Fibroblast of the aortic adventitia (primary cell): ENCODE results near the gene CBARP. TPM values are rescaled to one million over a fixed set of nuclear protein-coding genes. Genes with fewer than 3 reads are reported as not detected.

Experiments
- DNase-seq: peaks from one replicate; pipeline ENCODE4 v3.0.0-alpha.2; 2010; ENCODE audit warnings: low read depth
- H3K4me3 ChIP-seq: 2 replicates; pipeline ENCODE4 v1.5.1; 2011; ENCODE audit warnings: low read depth, mild to moderate bottlenecking, control low read depth, low read length, moderate library complexity
- total RNA-seq: library from RNA; depleted of rRNA; stranded (reverse); fragments of >200 nt; gene quantifications from 2 replicates; pipeline ENCODE4 v1.2.3, GENCODE V29; 2012; ENCODE audit warnings: low replicate concordance
- TF ChIP-seq, protein P1 (sequence below): IDR thresholded peaks from 2 replicates; pipeline ENCODE4 v1.5.1; 2011; ENCODE audit warnings: mild to moderate bottlenecking, low read length, control low read depth, inconsistent platforms; ENCODE audit not compliant: insufficient read depth

Gene CBARP
- total RNA-seq, 1 donor = 3.1 TPM

DNA sequence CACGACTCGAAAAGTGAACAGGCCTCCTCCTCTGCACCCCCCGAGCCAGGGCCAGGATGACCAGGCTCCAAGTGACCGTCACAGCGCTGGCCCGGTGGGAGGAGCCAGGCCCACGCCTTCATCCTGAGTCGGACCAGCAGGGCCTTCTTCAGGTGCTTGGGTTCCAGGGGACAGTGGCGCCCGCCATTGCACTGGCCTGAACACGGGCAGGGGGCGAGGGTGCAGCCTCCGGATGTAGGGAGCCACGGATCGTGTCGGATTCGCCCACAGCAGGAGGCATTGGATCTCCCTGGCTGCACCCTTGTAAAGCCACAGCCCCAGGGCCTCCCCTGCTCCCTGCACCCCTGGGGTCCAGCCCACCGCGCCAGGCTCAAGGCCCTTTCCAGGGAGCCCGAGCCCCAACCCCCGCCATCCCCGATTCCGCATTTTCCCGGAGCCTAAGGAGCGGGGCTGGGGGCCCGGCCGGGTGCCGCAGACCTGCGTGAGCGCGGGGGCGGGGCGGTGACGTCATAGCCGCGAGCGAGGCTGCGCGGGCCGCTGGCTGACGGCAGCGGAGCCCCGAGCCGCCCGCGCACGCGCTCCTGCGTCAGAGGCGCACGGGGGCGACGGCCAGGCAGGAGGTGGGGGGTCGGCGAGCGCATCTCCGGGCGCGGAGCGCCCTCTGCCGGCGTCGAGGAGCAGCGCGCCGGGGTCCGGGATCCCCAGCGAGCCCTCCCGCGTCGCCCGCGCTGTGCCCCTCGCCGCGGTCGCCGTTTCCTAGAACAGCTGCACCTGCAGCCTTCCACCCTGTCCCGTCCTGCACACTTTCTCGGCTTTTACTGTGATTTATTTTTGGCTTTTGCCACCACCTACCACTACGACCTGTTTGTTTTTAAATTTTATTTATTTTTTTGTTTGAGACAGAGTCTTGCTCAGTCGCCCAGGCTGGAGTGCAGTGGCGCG is 2.3 kb upstream of the CBARP start:
- TF ChIP-seq, protein P1, sequence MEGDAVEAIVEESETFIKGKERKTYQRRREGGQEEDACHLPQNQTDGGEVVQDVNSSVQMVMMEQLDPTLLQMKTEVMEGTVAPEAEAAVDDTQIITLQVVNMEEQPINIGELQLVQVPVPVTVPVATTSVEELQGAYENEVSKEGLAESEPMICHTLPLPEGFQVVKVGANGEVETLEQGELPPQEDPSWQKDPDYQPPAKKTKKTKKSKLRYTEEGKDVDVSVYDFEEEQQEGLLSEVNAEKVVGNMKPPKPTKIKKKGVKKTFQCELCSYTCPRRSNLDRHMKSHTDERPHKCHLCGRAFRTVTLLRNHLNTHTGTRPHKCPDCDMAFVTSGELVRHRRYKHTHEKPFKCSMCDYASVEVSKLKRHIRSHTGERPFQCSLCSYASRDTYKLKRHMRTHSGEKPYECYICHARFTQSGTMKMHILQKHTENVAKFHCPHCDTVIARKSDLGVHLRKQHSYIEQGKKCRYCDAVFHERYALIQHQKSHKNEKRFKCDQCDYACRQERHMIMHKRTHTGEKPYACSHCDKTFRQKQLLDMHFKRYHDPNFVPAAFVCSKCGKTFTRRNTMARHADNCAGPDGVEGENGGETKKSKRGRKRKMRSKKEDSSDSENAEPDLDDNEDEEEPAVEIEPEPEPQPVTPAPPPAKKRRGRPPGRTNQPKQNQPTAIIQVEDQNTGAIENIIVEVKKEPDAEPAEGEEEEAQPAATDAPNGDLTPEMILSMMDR = peak; percentile 64
- DNase-seq = peak; percentile 88
- peak overlapping the region; percentile 51 for H3K4me3 ChIP-seq

- DNase-seq = no peak
- TF ChIP-seq, protein P1 = no peak
These were observed 1.6 kb upstream of the CBARP start for GRCh38 chr19:1239420-1239795.

DNA sequence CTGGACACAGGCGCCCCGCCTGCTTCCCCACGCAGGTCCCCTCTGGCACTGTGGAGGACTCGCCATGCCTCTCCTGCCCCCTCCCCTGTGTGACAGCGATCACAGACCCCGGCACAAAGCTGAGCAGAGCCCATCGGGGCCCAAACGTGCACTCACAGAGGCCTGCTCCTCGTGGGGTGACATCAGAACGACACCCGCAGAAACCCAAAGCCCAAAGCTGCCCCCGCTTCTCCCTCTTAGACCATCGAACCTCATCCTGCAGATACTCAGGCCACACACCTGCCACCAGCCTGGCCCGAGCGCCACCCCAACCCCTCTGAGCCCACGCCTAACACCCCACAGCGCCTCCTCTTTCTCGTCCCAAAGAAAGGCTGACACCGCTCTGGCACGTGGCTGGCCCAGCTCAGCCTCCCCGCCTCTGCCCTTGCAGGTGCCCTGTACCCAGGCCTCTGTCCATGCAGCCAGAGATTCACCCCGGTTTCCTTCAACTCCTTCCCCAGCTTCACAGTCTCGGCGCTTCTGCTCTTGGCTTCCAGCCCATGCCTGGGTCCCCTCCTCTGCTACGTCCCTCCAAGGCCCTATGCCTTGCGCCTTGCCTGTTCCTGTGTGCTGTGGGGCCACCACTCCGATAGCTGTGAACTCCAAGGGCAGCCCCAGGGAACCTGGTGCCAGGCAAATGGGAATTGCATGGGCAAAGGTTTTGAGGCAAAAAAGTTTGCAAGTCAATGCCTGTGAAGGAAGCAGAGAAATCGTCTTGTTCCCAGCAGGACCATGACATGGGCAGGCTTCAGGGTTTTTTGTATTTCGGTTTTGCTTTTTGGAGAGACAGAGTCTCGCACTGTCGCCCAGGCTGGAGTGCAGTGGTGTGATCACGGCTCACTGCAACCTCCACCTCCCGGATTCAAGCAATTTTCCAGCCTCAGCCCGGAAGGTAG is 831 bp upstream of the CBARP start:
- TF ChIP-seq, protein P1 = no peak
- DNase-seq = no peak
- peak overlapping the region; percentile 76 for H3K4me3 ChIP-seq

More at GRCh38 chr19:1239420-1239795, 1.6 kb upstream of the CBARP start:
- no peak overlapping the region for H3K4me3 ChIP-seq

DNA sequence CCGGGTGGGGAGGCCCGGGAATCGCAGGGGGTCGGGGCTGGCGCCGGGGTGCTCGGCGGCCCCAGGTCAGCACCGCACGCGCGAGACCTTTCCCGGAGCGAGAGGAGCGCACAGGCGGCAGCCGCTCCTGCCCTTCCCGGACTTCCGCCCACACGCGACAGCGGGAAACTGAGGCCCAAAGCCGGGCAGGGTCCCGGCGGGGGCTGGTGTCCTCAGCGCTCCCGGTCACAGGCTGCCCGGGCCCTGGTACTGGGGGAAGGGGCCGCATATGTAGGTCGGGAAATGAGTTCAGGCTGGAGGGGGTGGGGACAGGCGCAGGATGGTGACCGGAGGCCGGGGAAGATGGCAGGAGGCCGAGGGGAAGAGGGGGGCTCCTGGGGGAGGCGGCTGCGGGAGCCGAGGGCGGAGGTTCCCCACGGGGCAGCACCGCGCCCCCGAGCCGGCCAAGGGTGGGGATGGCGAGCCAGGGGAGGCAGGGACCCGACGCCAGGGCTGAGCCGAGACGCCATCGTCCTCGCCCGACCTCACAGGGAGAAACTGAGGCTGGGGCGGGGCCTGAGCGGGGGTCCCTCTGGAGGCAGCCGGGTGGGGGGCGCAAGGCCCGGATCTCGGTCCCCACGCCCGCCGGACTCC is 662 bp downstream of the CBARP start:
- DNase-seq = no peak
- TF ChIP-seq, protein P1 = no peak
- H3K4me3 ChIP-seq = peak overlapping the region; percentile 76

DNA sequence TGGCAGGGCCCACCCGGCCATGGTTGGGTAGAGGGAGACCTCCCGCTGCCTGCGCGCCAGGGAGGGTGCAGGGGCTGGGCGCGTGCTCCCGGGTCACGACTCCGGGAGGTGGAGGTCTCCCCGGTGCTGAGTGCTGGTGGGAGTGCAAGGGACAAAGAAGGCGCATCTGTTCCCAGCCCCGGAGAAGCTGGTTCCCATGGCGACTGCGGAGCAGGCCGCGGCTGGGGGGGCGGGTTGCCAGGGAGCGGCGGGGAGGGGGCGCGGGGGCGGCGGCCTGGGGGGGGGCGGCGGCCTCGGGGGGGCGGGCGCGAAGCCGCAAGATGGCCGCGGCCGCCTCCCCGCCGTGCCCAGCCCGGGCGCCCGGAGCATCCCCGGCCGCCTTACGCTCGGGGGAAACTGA is 1.2 kb downstream of the CBARP start:
- H3K4me3 ChIP-seq = peak overlapping the region; percentile 76
- no peak for DNase-seq
- TF ChIP-seq, protein P1 = no peak

DNA sequence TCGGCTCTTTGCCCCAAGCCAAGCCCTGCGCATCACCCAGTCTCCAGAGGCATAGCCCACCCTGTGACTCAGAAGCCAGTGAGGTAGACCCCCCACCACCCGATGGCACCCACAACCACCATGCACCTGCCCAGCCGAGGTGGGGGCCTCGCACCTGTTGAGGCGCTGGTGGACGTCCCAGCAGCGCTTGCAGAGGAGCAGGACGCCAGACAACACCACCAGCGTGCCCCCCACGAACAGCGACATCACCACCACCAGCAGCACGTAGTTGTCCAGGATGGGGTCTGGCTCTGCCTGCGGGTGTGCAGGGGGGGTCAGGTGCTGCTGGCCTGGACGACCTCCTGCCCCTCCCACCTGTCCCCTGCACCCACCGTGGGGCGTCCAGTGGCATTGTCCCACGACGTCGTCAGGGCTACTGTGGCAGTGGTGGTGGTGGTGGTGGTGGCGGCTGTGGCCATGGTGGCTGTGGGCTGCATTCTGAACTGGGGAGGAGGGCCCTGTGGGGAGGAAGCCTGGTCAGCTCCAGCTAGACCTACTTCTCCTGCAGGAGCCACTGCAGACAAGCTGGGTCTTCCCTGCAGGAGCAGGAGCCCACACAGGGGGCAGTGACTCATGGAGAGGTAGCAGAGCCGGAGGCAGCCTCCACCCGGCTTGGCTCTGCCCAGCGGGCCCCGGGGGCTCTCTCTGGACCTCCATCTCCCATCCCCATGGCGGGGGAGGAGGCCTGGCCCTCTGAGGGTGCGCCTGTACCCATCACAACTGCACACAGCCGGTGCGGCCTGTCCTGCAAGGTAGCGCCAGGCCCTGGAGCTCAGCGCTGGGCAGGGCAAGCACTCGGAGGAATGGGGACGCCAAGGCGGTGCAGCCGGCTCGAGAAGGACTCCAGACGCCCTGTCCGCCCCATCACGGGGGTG is 1.9 kb downstream of the CBARP start:
- TF ChIP-seq, protein P1 = no peak
- peak overlapping the region; percentile 51 for H3K4me3 ChIP-seq
- no peak for DNase-seq
